Left ventricle myocardium inferior (tissue), 1 donor: ENCODE data around the gene NTN3. TPM values are rescaled to one million over a fixed set of nuclear protein-coding genes. Genes with fewer than 3 reads are reported as not detected.

ENCODE experiments used
- DNase-seq: peaks from one replicate; pipeline ENCODE4 v3.0.0-alpha.2; 2020
- H3K27ac ChIP-seq: fragments of 200-600 bp; replicated peaks from 2 replicates; pipeline ENCODE4 v1.8.0; 2021
- H3K27me3 ChIP-seq: fragments of 200-600 bp; 2 replicates; pipeline ENCODE4 v1.8.0; 2021; ENCODE audit warnings: low read depth
- H3K36me3 ChIP-seq: fragments of 200-600 bp; 2 replicates; pipeline ENCODE4 v1.8.0; 2021
- H3K4me1 ChIP-seq: fragments of 200-600 bp; 2 replicates; pipeline ENCODE4 v1.8.0; 2021
- H3K4me3 ChIP-seq: fragments of 200-600 bp; 2 replicates; pipeline ENCODE4 v1.8.0; 2021; ENCODE audit warnings: mild to moderate bottlenecking, moderate library complexity
- H3K9me3 ChIP-seq: fragments of 200-600 bp; replicated peaks from 2 replicates; pipeline ENCODE4 v1.8.0; 2021
- intact Hi-C: fragments of 100-400 bp; cut with micrococcal nuclease; formaldehyde crosslinking; loops from one replicate; pipeline ENCODE4 v1.11.0; 2022
- total RNA-seq: library from RNA; stranded (reverse); fragmentation: NEBNext Ultra II Directional; extraction: Animal tissue kit (Norgen Biotek cat#: 25700); gene quantifications from one replicate; pipeline ENCODE4 v1.2.1, GENCODE V29; 2021
- TF ChIP-seq, protein P1 (sequence below): fragments of 200-600 bp; IDR thresholded peaks from 2 replicates; pipeline ENCODE4 v1.8.0; 2021; ENCODE audit warnings: antibody characterized with exemption, mild to moderate bottlenecking, borderline replicate concordance
- donor health status: DM: no; HTN: yes; CAD: no; lungs with severe emphysema.

Gene NTN3
- total RNA-seq, 1 donor from 2014 or later: 0.14 TPM

DNA sequence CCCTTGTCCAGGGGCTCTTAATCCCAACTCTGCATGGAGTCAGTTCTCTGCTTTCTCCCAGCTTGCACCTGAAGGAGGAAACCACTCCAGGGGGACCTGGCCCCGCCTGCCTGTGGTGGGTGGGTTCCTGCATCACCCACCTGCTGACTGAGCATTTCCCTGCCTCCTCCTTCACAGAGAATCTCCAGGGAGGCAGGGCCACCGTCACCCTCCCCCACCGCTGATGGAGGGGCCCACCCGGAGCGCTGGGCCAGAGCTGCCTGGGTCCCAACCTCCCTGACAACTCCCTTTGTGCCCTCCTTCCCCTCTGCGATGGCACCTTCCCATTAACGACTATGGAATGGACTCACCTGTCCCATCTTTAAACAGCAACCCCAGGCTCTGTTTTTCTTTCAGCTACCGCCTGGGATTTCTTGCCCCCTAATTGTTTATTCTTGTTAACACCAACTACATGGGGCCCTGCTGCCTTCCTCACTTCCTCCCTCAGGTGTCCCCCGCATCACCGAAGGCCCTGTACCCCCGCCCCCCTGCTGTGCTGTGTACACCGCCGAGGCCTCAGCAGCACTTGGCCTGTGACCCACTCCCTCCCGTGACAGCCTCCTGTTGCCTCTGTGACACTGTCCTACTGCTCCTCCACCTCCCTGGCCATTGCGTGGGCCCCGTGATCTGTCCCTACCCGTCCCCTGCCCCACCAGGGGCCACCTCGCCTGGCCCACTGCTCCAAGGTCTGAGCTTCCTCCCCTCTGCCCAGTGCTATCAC is 12.0 kb upstream of the NTN3 start:
- intact Hi-C loops: no loop called here
- Histone ChIP-seq H3K9me3 (no peaks in the 10 kb centered on the region), H3K4me3 (peak overlapping the region; percentile 72), H3K4me1 (peaks cover 18% of the 10 kb centered on the region), H3K27me3 (no peaks in the 10 kb centered on the region), H3K27ac (peak overlapping the region; percentile 58), H3K36me3 (no peaks in the 10 kb centered on the region)
- no peak for DNase-seq
- TF ChIP-seq, protein P1, sequence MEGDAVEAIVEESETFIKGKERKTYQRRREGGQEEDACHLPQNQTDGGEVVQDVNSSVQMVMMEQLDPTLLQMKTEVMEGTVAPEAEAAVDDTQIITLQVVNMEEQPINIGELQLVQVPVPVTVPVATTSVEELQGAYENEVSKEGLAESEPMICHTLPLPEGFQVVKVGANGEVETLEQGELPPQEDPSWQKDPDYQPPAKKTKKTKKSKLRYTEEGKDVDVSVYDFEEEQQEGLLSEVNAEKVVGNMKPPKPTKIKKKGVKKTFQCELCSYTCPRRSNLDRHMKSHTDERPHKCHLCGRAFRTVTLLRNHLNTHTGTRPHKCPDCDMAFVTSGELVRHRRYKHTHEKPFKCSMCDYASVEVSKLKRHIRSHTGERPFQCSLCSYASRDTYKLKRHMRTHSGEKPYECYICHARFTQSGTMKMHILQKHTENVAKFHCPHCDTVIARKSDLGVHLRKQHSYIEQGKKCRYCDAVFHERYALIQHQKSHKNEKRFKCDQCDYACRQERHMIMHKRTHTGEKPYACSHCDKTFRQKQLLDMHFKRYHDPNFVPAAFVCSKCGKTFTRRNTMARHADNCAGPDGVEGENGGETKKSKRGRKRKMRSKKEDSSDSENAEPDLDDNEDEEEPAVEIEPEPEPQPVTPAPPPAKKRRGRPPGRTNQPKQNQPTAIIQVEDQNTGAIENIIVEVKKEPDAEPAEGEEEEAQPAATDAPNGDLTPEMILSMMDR: no peak

DNA sequence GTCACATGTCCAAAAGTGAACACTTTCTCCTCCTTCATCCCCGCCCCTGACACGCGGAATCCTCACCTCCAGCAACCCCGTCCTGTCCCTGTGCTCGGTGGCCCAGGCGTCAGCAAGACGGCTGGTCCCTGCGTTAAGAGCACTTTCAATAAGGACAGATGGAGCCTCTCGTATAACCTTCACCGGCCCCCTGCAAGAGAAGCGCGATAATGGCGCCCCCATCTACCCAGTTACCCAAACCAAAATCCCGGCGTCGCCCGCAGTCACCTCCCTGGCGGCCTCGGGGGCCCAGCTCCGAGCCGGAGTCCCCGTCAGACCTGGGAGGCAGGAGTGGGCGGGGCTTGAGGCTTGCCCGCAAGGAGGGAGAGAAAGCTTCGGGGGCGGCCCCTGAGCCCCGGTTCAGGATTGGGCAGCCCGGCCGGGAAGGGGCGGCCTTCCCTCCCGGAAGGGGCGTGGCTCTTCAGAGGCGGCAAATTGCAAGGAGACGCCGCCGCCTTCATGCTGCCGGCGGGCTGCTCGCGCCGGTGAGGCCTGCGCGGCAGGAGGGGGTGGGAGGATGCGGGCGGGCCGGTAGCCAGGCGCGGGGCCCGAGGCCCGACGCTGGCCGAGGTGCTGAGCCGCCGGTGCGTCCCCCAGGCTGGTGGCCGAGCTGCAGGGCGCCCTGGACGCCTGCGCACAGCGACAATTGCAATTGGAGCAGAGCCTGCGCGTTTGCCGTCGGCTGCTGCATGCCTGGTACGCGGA is 11.3 kb upstream of the NTN3 start, which contains the start of gene TEDC2:
Gene TEDC2, plus strand, starts transcription at position 463 of the 744 bp plus-strand sequence. Its CDS starts 36 bp downstream, at position 499.
- Histone ChIP-seq H3K27me3 (no peaks in the 10 kb centered on the region), H3K4me1 (peaks cover 18% of the 10 kb centered on the region), H3K27ac (peak within 1 kb of the TSS; percentile 58), H3K4me3 (peak within 1 kb of the TSS; percentile 72), H3K36me3 (no peaks in the 10 kb centered on the region), H3K9me3 (no peaks in the 10 kb centered on the region)
- peak; percentile 97 for DNase-seq
- intact Hi-C loops: no loop called here
- TF ChIP-seq, protein P1: no peak

DNA sequence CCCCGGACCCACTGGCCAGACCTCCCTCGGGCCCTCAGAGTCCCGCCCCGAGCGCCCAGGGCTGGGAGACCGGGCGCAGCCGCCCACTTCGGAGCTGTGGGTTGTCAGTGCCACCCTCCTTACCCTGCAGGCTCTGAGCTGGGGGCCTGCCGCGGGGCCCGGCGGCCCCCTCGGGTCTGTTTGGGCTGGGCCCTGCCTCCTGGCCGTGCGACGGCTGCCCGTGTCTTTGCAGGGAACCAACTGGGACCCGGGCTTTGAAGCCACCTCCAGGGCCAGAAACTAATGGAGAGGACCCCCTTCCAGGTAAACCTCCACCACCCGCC is 10.7 kb upstream of the NTN3 start:
- no peaks in the 10 kb centered on the region for H3K27me3 ChIP-seq
- TF ChIP-seq, protein P1: no peak
- intact Hi-C loops: no loop called here
- no peaks in the 10 kb centered on the region for H3K36me3 ChIP-seq
- H3K9me3 ChIP-seq: no peaks in the 10 kb centered on the region
- DNase-seq: no peak
- H3K4me1 ChIP-seq: peaks cover 18% of the 10 kb centered on the region
- H3K4me3 ChIP-seq: peak overlapping the region; percentile 72
- H3K27ac ChIP-seq: peak overlapping the region; percentile 24

DNA sequence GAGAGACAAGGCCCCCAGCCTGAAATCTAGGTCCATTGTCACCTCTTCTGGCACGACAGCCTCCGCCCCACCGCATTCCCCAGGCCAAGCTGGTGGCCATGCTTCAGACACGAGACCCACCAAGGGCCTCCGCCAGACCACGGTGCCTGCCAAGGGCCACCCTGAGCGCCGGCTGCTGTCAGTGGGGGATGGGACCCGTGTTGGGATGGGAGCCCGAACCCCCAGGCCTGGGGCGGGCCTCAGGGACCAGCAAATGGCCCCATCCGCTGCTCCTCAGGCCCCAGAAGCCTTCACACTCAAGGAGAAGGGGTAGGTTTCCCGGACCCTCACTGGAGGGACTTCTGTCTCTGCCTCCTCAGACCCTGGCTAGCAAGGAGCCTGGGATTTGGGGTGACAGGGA is 10.2 kb upstream of the NTN3 start:
- Histone ChIP-seq H3K36me3 (no peaks in the 10 kb centered on the region), H3K4me3 (no peak overlapping the region), H3K4me1 (peaks cover 18% of the 10 kb centered on the region), H3K27me3 (no peaks in the 10 kb centered on the region), H3K27ac (no peak overlapping the region), H3K9me3 (no peaks in the 10 kb centered on the region)
- DNase-seq: no peak
- intact Hi-C loops: no loop called here
- TF ChIP-seq, protein P1: no peak

DNA sequence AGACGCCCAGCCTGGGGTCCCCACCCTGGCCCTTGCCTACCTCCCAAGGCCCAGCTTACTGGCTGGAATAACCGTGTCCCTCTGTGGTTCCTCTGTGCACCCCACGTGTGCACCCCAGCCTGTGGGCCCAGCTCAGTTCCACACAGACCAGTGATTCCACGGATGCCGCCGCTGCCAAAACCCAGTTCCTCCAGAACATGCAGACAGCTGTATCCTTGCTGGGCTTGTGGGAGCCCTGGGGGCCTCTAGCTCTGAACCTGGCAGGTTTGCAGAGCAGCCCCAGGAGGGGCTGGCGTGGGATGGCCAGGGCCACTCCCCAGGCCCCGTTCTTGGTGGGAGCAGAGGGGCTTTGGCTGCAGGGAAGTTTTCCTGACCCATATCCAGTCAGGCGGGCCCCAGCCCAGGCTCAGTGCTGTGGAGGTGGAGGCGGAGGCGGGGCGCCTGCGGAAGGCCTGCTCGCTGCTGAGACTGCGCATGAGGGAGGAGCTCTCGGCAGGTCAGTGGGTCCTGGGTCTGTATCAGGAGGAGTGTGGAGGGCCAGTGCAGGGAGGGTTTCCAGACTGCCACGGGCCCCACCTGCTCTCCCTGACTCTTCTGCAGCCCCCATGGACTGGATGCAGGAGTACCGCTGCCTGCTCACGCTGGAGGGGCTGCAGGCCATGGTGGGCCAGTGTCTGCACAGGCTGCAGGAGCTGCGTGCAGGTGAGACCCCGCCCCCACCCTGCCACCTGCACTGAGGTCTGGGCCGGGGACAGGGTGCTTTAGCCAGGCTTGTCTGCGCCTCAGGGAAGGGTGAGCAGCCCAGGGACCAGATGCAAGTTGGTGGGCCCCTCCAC is 8.8 kb upstream of the NTN3 start:
- no peaks in the 10 kb centered on the region for H3K27me3 ChIP-seq
- no peaks in the 10 kb centered on the region for H3K9me3 ChIP-seq
- no peak for DNase-seq
- H3K4me1 ChIP-seq: peaks cover 20% of the 10 kb centered on the region
- intact Hi-C loops: no loop called here
- no peak overlapping the region for H3K27ac ChIP-seq
- no peak overlapping the region for H3K4me3 ChIP-seq
- no peaks in the 10 kb centered on the region for H3K36me3 ChIP-seq
- TF ChIP-seq, protein P1: no peak
